H9 (cell line): ENCODE data around the gene ADAM33. TPM values are rescaled to one million over a fixed set of nuclear protein-coding genes. Genes with fewer than 3 reads are reported as not detected.

ENCODE experiments used
- DNase-seq: peaks from one replicate; pipeline ENCODE4 v3.0.0-alpha.2; 2017
- H2AFZ ChIP-seq: one replicate; pipeline ENCODE4 v1.6.1; 2013; ENCODE audit warnings: mild to moderate bottlenecking, low read length, control low read depth, moderate library complexity
- H2AK5ac ChIP-seq: 2 replicates; pipeline ENCODE4 v1.6.1; 2013; ENCODE audit warnings: low read length, control low read depth, mixed read lengths; ENCODE audit not compliant: insufficient read length
- H2BK120ac ChIP-seq: one replicate; pipeline ENCODE4 v1.6.1; 2013; ENCODE audit warnings: low read depth, mild to moderate bottlenecking, low read length, control low read depth, inconsistent platforms; ENCODE audit not compliant: poor library complexity, severe bottlenecking
- H2BK12ac ChIP-seq: 2 replicates; pipeline ENCODE4 v1.6.1; 2013; ENCODE audit warnings: low read length, control low read depth, mixed read lengths, low read depth; ENCODE audit not compliant: insufficient read length
- H2BK15ac ChIP-seq: 2 replicates; pipeline ENCODE4 v1.6.1; 2013; ENCODE audit warnings: low read depth, low read length, control low read depth
- H2BK20ac ChIP-seq: one replicate; pipeline ENCODE4 v1.6.1; 2013; ENCODE audit warnings: low read depth, mild to moderate bottlenecking, low read length, control low read depth, inconsistent platforms; ENCODE audit not compliant: poor library complexity, severe bottlenecking
- H2BK5ac ChIP-seq: 2 replicates; pipeline ENCODE4 v1.6.1; 2013; ENCODE audit warnings: low read length, control low read depth, mixed read lengths; ENCODE audit not compliant: insufficient read length
- H3K14ac ChIP-seq: 2 replicates; pipeline ENCODE4 v1.6.1; 2013; ENCODE audit warnings: low read length, control low read depth; ENCODE audit not compliant: insufficient read depth
- H3K18ac ChIP-seq: 2 replicates; pipeline ENCODE4 v1.6.1; 2013; ENCODE audit warnings: low read depth, mild to moderate bottlenecking, mixed read lengths, low read length, control low read depth; ENCODE audit not compliant: insufficient read length
- H3K23ac ChIP-seq: 2 replicates; pipeline ENCODE4 v1.6.1; 2013; ENCODE audit warnings: low read length, control low read depth, mixed read lengths, low read depth; ENCODE audit not compliant: insufficient read length
- H3K23me2 ChIP-seq: 2 replicates; pipeline ENCODE4 v1.6.1; 2013; ENCODE audit warnings: low read depth, mild to moderate bottlenecking, mixed read lengths, low read length, control low read depth; ENCODE audit not compliant: insufficient read length, poor library complexity, severe bottlenecking
- H3K27ac ChIP-seq: 2 replicates; pipeline ENCODE4 v1.5.1; 2013; ENCODE audit warnings: low read length, control low read depth, mixed read lengths, low read depth; ENCODE audit not compliant: insufficient read length
- H3K27me3 ChIP-seq: 2 replicates; pipeline ENCODE4 v1.6.1; 2013; ENCODE audit warnings: low read length, control low read depth, inconsistent platforms; ENCODE audit not compliant: insufficient read depth
- H3K4ac ChIP-seq: 2 replicates; pipeline ENCODE4 v1.6.1; 2013; ENCODE audit warnings: low read depth, mild to moderate bottlenecking, control low read depth, inconsistent platforms, low read length, moderate library complexity
- H3K4me1 ChIP-seq: 2 replicates; pipeline ENCODE4 v1.6.1; 2013; ENCODE audit warnings: low read length, control low read depth, inconsistent platforms; ENCODE audit not compliant: insufficient read depth
- H3K4me2 ChIP-seq: 2 replicates; pipeline ENCODE4 v1.6.1; 2013; ENCODE audit warnings: low read length, control low read depth, mixed read lengths; ENCODE audit not compliant: insufficient read length, insufficient read depth
- H3K56ac ChIP-seq: 2 replicates; pipeline ENCODE4 v1.6.1; 2013; ENCODE audit warnings: low read depth, mild to moderate bottlenecking, mixed read lengths, low read length, control low read depth; ENCODE audit not compliant: insufficient read length
- H3K79me1 ChIP-seq: 2 replicates; pipeline ENCODE4 v1.6.1; 2013; ENCODE audit warnings: low read depth, mild to moderate bottlenecking, moderate library complexity, low read length, control low read depth, inconsistent platforms; ENCODE audit not compliant: insufficient read depth, poor library complexity, severe bottlenecking
- H3K79me2 ChIP-seq: 2 replicates; pipeline ENCODE4 v1.6.1; 2013; ENCODE audit warnings: low read length, control low read depth, inconsistent platforms; ENCODE audit not compliant: insufficient read depth
- H3K9ac ChIP-seq: 2 replicates; pipeline ENCODE4 v1.6.1; 2013; ENCODE audit warnings: low read length, control low read depth, mixed read lengths; ENCODE audit not compliant: insufficient read length; ENCODE audit errors: extremely low read depth
- H3K9me3 ChIP-seq: one replicate; pipeline ENCODE4 v1.6.1; 2013; ENCODE audit warnings: low read depth, low read length, inconsistent platforms; ENCODE audit not compliant: control insufficient read depth
- H3T11ph ChIP-seq: one replicate; pipeline ENCODE4 v1.6.1; 2013; ENCODE audit warnings: mild to moderate bottlenecking, low read length, control low read depth, inconsistent platforms
- H4K20me1 ChIP-seq: one replicate; pipeline ENCODE4 v1.6.1; 2013; ENCODE audit not compliant: control insufficient read depth, insufficient read length, insufficient read depth
- H4K5ac ChIP-seq: 2 replicates; pipeline ENCODE4 v1.6.1; 2013; ENCODE audit warnings: low read depth, mild to moderate bottlenecking, mixed read lengths, low read length, control low read depth; ENCODE audit not compliant: insufficient read length
- H4K8ac ChIP-seq: replicated peaks from 2 replicates; pipeline ENCODE4 v1.6.1; 2013; ENCODE audit warnings: low read length, control low read depth, mixed read lengths, low read depth; ENCODE audit not compliant: insufficient read length
- H4K91ac ChIP-seq: 2 replicates; pipeline ENCODE4 v1.6.1; 2013; ENCODE audit warnings: low read depth, mild to moderate bottlenecking, moderate library complexity, mixed read lengths, low read length, control low read depth; ENCODE audit not compliant: insufficient read length
- H3K27ac Mint-ChIP-seq, 3 experiments: 2 replicates in 2 of 3; 3 replicates in 1 of 3; pipeline ENCODE4 v1.8.0; 2020 to 2021; ENCODE audit warnings: mixed read lengths in 3 of 3, mild to moderate bottlenecking in 1 of 3, moderate library complexity in 1 of 3
- H3K27me3 Mint-ChIP-seq: 2 replicates; pipeline ENCODE4 v1.8.0; 2021; ENCODE audit warnings: low read depth, mild to moderate bottlenecking, moderate library complexity, mixed read lengths
- H3K36me3 Mint-ChIP-seq, 3 experiments: 2 replicates in 2 of 3; 3 replicates in 1 of 3; pipeline ENCODE4 v1.8.0; 2020 to 2021; ENCODE audit warnings: low read depth in 3 of 3, mixed read lengths in 3 of 3; ENCODE audit not compliant: insufficient read depth in 1 of 3
- H3K4me1 Mint-ChIP-seq, 2 experiments: 2 replicates each; pipeline ENCODE4 v1.8.0; 2020; ENCODE audit warnings: mixed read lengths in 2 of 2
- H3K4me3 Mint-ChIP-seq, 2 experiments: 2 replicates in 1 of 2; 3 replicates in 1 of 2; pipeline ENCODE4 v1.8.0; 2020 to 2021; ENCODE audit warnings: mild to moderate bottlenecking in 2 of 2, mixed read lengths in 2 of 2, moderate library complexity in 1 of 2
- H3K9me3 Mint-ChIP-seq, 2 experiments: 2 replicates in 1 of 2; 3 replicates in 1 of 2; pipeline ENCODE4 v1.8.0; 2020; ENCODE audit warnings: mild to moderate bottlenecking in 2 of 2, mixed read lengths in 2 of 2, moderate library complexity in 1 of 2
- CTCF ChIP-seq: fragments of 200-600 bp; sonication (generic); conservative IDR thresholded peaks from 3 replicates; pipeline ENCODE4 v1.8.0; 2021; ENCODE audit warnings: antibody characterized with exemption, mild to moderate bottlenecking
- WGBS: extraction: QIAGEN DNeasy Blood & Tissue Kit; methylation state at CpG from one replicate; pipeline ENCODE4 v1.1.7; 2013; ENCODE audit warnings: missing lambda C conversion rate, low lambda C conversion rate, mixed read lengths; ENCODE audit not compliant: insufficient read length; ENCODE audit errors: extremely low coverage; 5-methylcytosine and 5-hydroxymethylcytosine counted together
- total RNA-seq: library from RNA; stranded (reverse); gene quantifications from 2 replicates; pipeline ENCODE4 v1.2.1, GENCODE V29; 2021

Gene ADAM33
- total RNA-seq, 1 experiment from 2014 or later: 4.0 TPM

- Histone ChIP-seq H2BK5ac (no peak overlapping the region), H3K27ac (no peak overlapping the region), H3K79me1 (no peaks in the 10 kb centered on the region), H2BK120ac (no peak overlapping the region), H3K27me3 (no peaks in the 10 kb centered on the region; the same call in 1 of the 2 replicates), H3K9ac (no peak overlapping the region), H3K56ac (no peak overlapping the region), H3K4ac (no peak overlapping the region), H2BK15ac (no peak overlapping the region), H4K5ac (no peak overlapping the region), H3K9me3 (no peaks in the 10 kb centered on the region), H3K23ac (no peak overlapping the region), H3K18ac (no peak overlapping the region), H3K4me2 (no peak overlapping the region), H2AK5ac (no peak overlapping the region), H3K23me2 (peaks cover 9% of the 10 kb centered on the region), H3K79me2 (no peaks in the 10 kb centered on the region), H4K8ac (no peak overlapping the region), H3K4me1 (peaks cover 4% of the 10 kb centered on the region; the same call in 1 of the 2 replicates), H4K91ac (no peak overlapping the region), H3T11ph (no peak overlapping the region), H4K20me1 (no peaks in the 10 kb centered on the region), H3K14ac (no peak overlapping the region), H2AFZ (no peak overlapping the region), H2BK12ac (no peak overlapping the region), H2BK20ac (no peak overlapping the region)
- H3K27ac Mint-ChIP-seq: no peak overlapping the region
- no peak for DNase-seq
- H3K36me3 Mint-ChIP-seq: no peaks in the 10 kb centered on the region
- H3K9me3 Mint-ChIP-seq: no peaks in the 10 kb centered on the region
- peaks cover 14 to 24% of the 10 kb centered on the region in 2 experiments for H3K4me1 Mint-ChIP-seq
- H3K4me3 Mint-ChIP-seq: no peak overlapping the region
- no peak for TF ChIP-seq CTCF
- peaks cover 42% of the 10 kb centered on the region for H3K27me3 Mint-ChIP-seq
- no CpG with 5 or more reads among the region's 7 CpGs for WGBS
Observed at GRCh38 chr20:3686421-3686820, 4.6 kb upstream of the ADAM33 start.
